Measurements from ENCODE around the gene PTPRT.

The PTPRT gene

DNA sequence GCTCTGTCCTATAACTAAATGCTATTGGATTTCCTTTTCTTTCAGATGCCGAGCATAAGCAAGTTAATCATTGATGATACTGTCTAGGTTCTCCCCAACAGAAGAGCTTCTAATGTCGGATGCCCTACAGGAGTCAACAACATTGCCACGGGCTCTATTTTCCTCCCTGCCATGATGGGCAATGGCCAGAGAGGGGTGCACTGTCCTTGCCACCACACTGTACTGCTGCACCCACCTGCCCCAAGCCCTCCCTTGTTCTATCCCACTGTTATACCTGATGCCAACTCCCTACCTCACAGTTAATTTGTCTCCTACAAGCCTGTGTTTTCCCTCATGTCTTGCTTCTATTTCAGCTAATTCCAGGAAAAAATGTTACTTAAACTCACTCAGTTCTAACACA lies 797.9 kb downstream of the PTPRT start:
- TF ChIP-seq, protein P1, sequence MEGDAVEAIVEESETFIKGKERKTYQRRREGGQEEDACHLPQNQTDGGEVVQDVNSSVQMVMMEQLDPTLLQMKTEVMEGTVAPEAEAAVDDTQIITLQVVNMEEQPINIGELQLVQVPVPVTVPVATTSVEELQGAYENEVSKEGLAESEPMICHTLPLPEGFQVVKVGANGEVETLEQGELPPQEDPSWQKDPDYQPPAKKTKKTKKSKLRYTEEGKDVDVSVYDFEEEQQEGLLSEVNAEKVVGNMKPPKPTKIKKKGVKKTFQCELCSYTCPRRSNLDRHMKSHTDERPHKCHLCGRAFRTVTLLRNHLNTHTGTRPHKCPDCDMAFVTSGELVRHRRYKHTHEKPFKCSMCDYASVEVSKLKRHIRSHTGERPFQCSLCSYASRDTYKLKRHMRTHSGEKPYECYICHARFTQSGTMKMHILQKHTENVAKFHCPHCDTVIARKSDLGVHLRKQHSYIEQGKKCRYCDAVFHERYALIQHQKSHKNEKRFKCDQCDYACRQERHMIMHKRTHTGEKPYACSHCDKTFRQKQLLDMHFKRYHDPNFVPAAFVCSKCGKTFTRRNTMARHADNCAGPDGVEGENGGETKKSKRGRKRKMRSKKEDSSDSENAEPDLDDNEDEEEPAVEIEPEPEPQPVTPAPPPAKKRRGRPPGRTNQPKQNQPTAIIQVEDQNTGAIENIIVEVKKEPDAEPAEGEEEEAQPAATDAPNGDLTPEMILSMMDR (conservative IDR thresholded peaks at IDR 0.05; ENCODE audit: low read length) = no peak
- no peak overlapping the region for H3K4me3 ChIP-seq (ENCODE audit: low read length)
- DNase-seq (ENCODE audit: low read depth) = no peak

DNA sequence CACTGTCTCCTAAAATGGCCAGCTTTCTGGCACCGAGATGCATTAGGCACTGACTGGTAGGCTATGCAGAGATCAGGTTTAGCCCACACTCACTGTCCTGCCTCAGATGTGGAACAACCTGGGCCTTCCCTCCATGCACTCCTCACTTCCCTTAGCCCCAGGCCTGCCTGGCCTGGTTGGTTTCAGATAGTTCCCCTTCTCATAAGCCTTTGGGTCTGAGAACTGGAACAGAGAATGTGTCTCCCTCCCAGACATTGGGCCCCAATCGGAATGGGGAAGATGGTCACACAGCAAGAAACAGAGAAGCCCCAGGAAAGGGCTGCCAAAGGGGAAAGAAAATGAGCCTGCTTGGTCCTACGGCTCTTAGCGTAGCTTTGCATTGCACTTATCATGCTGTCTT lies 809.4 kb downstream of the PTPRT start:
- no peak for DNase-seq (ENCODE audit: low read depth)
- H3K4me3 ChIP-seq (ENCODE audit: low read length) = no peak overlapping the region
- TF ChIP-seq, protein P1 (conservative IDR thresholded peaks at IDR 0.05; ENCODE audit: low read length) = no peak

DNA sequence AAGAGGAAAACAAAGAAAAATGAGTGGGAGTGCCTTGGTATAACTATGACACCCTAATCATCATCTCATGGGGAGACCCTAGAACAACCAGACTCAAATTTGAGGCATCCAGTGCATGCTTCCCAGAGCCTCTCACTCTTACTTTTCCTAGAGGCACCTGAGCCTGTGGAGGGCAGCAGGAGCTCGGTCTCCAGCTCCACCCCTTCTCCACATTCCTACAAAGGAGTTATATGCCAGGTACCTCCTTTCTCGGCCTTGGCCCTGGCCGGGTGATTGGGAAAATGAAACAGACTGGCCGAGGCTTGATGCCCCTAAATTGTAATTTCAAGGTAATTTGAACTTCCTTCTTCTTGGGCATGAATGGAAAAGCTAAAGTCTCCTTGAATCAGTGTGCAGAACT lies 810.3 kb downstream of the PTPRT start:
- DNase-seq (ENCODE audit: low read depth) = no peak
- TF ChIP-seq, protein P1 (conservative IDR thresholded peaks at IDR 0.05; ENCODE audit: low read length) = no peak

DNA sequence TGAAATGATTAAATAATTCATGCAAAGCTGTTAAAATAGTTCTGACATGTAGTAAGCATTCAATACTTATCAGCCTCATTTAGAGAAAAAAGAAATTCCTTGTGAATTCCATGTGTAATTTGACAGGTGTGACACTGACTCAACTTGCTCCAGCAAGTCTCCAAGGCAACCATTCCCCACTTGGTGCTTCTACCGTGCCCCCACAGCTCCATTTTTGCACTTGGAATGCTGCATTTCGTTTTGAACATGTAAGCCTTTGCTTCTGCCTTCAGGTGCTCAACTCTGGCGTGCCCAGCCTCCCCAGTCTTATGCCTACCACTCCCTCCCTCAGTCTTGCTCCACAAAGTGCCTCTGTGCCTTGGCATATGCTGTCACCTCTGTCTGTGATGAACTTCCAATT lies 810.9 kb downstream of the PTPRT start:
- H3K4me3 ChIP-seq (ENCODE audit: low read length) = no peak overlapping the region
- TF ChIP-seq, protein P1 (conservative IDR thresholded peaks at IDR 0.05; ENCODE audit: low read length) = no peak
- no peak for DNase-seq (ENCODE audit: low read depth)

More for the DNA sequence above, 810.3 kb downstream of the PTPRT start:
- no peak overlapping the region for H3K4me3 ChIP-seq (ENCODE audit: low read length)

DNA sequence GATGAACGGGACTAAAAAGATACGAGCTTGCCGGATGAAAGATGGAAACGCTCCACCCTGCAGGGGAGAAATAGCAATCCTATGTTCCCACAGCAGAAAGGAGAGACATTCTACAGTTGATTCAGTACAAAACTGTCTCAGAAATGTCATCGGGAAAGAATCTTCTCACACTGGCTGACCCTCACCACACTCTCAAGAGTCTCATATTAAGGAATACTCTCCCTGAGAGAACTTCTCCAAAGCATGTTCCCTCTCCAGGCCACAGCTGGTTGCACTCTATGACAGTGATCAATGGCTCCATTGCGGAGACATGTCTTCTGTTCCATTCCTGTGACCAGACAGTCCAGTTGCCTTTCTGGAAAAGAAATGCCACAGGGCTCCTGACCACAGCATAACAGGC lies 813.6 kb downstream of the PTPRT start:
- TF ChIP-seq, protein P1 (conservative IDR thresholded peaks at IDR 0.05; ENCODE audit: low read length) = no peak
- DNase-seq (ENCODE audit: low read depth) = no peak
- no peak overlapping the region for H3K4me3 ChIP-seq (ENCODE audit: low read length)

DNA sequence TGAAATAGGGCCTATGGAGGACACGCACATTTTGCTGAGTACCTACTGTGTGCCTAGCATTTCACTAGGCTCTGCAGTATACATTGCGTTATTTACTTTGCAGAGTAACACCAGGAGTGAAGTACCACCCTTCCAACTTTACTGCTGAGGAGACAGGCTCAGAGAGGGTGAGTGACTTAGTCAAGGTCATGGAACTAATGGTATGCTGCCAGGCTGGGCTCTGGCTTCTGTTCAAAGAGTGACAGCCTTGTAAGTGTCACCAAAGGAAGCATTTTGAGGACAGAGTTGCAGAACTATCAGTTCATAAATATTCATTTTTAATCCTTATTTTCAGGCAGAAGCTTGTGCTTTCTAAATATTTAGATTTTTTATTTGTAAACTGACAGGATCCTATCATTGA lies 816.7 kb downstream of the PTPRT start:
- H3K4me3 ChIP-seq (ENCODE audit: low read length) = no peak overlapping the region
- TF ChIP-seq, protein P1 (conservative IDR thresholded peaks at IDR 0.05; ENCODE audit: low read length) = no peak
- no peak for DNase-seq (ENCODE audit: low read depth)

DNA sequence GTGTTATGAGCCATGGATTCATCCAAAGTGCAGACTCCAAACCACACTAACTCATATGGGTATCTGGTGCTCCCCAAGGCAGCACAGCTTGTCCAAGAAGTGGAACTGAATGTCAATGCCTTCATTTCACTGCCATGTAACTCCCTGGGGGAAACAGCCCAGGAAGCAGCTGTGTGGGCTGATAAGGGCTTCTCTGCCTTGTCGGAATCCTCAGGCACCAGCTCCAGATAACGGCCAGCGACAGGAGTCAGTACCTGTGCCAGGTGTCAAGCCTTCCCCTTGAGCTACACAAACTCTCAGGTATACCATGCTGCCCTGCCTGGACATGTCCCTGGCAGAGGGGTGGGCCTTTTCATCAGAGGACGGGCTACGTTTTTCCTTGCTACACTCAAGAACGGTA lies 819.6 kb downstream of the PTPRT start:
- no peak overlapping the region for H3K4me3 ChIP-seq (ENCODE audit: low read length)
- no peak for DNase-seq (ENCODE audit: low read depth)
- TF ChIP-seq, protein P1 (conservative IDR thresholded peaks at IDR 0.05; ENCODE audit: low read length) = no peak

Data from AG10803 (cell line).